Liver (tissue), 9 donors: ENCODE data around the gene IQGAP2. TPM values are rescaled to one million over a fixed set of nuclear protein-coding genes. Genes with fewer than 3 reads are reported as not detected.
A peak's percentile ranks its signal among the peaks of the same experiment; 100 is the strongest.

Experiments
- DNase-seq: peaks from one replicate; pipeline ENCODE4 v3.0.0-alpha.2; 2017; ENCODE audit warnings: low spot score
- H3K27ac ChIP-seq, 2 donors: one replicate each; pipeline ENCODE4 v1.7.0; 2013; ENCODE audit warnings: inconsistent platforms in 2 of 2, low read length in 2 of 2, control low read depth in 1 of 2, low read depth in 1 of 2, mild to moderate bottlenecking in 1 of 2
- H3K27me3 ChIP-seq, 4 donors: one replicate each; pipeline versions ENCODE4 v1.6.1 to v1.7.0; 2013; ENCODE audit warnings: low read length in 3 of 4, inconsistent platforms in 1 of 4, mild to moderate bottlenecking in 1 of 4, moderate library complexity in 1 of 4; ENCODE audit not compliant: control insufficient read depth in 4 of 4, insufficient read depth in 4 of 4
- H3K36me3 ChIP-seq, 4 donors: one replicate each; pipeline versions ENCODE4 v1.6.1 to v1.7.0; 2013; ENCODE audit warnings: low read length in 3 of 4, mild to moderate bottlenecking in 3 of 4, low read depth in 1 of 4, moderate library complexity in 1 of 4; ENCODE audit not compliant: control insufficient read depth in 4 of 4, insufficient read depth in 3 of 4
- H3K4me1 ChIP-seq, 4 donors: one replicate each; pipeline versions ENCODE4 v1.6.1 to v1.7.0; 2013; ENCODE audit warnings: low read length in 3 of 4, mild to moderate bottlenecking in 3 of 4, moderate library complexity in 1 of 4; ENCODE audit not compliant: control insufficient read depth in 4 of 4, insufficient read depth in 4 of 4
- H3K4me3 ChIP-seq, 3 donors: one replicate each; pipeline versions ENCODE4 v1.6.1 to v1.7.0; 2013; ENCODE audit warnings: low read length in 3 of 3, control low read depth in 1 of 3, low read depth in 1 of 3, mild to moderate bottlenecking in 1 of 3
- H3K9ac ChIP-seq, 2 donors: one replicate each; pipeline ENCODE4 v1.7.0; 2013; ENCODE audit warnings: low read length in 2 of 2, mild to moderate bottlenecking in 2 of 2, moderate library complexity in 2 of 2, control low read depth in 1 of 2, low read depth in 1 of 2
- H3K9me3 ChIP-seq, 4 donors: one replicate each; pipeline versions ENCODE4 v1.6.1 to v1.7.0; 2013; ENCODE audit warnings: low read length in 3 of 4; ENCODE audit not compliant: control insufficient read depth in 4 of 4
- FOXA1 ChIP-seq: IDR thresholded peaks from 2 replicates; pipeline ENCODE4 v1.6.1; 2016; ENCODE audit warnings: antibody characterized with exemption
- FOXA2 ChIP-seq: IDR thresholded peaks from 2 replicates; pipeline ENCODE4 v1.6.1; 2016; ENCODE audit warnings: antibody characterized with exemption
- GABPA ChIP-seq, 2 donors: IDR thresholded peaks in 1 of 2; conservative IDR thresholded peaks in 1 of 2; 2 replicates each; pipeline ENCODE4 v1.6.1; 2016; ENCODE audit warnings: antibody characterized with exemption in 2 of 2, mild to moderate bottlenecking in 1 of 2, moderate library complexity in 1 of 2
- HNF4A ChIP-seq, 2 donors: conservative IDR thresholded peaks; 2 replicates each; pipeline ENCODE4 v1.6.1; 2016; ENCODE audit warnings: antibody characterized with exemption in 2 of 2, mild to moderate bottlenecking in 2 of 2
- HNF4G ChIP-seq: IDR thresholded peaks from 2 replicates; pipeline ENCODE4 v1.6.1; 2016; ENCODE audit warnings: antibody characterized with exemption
- NR2F2 ChIP-seq: IDR thresholded peaks from 2 replicates; pipeline ENCODE4 v1.6.1; 2016; ENCODE audit warnings: antibody characterized with exemption
- RAD21 ChIP-seq, 2 donors: IDR thresholded peaks; 2 replicates each; pipeline ENCODE4 v1.6.1; 2016; ENCODE audit warnings: antibody characterized with exemption in 2 of 2, mild to moderate bottlenecking in 2 of 2
- REST ChIP-seq: IDR thresholded peaks from 2 replicates; pipeline ENCODE4 v1.6.1; 2016; ENCODE audit warnings: antibody characterized with exemption, mild to moderate bottlenecking
- RXRA ChIP-seq, 2 donors: IDR thresholded peaks; 2 replicates each; pipeline ENCODE4 v1.6.1; 2017 to 2018; ENCODE audit warnings: antibody characterized with exemption in 2 of 2, mild to moderate bottlenecking in 1 of 2
- YY1 ChIP-seq: IDR thresholded peaks from 2 replicates; pipeline ENCODE4 v1.6.1; 2016; ENCODE audit warnings: antibody characterized with exemption, mild to moderate bottlenecking
- WGBS: extraction: QIAGEN DNeasy Blood & Tissue Kit; methylation state at CpG from one replicate; pipeline ENCODE4 v1.1.7; 2013; 5-methylcytosine and 5-hydroxymethylcytosine counted together
- polyA plus RNA-seq, 2 donors: library from polyadenylated mRNA; stranded (reverse) in 1 of 2; unstranded in 1 of 2; fragments of 200-250 nt in 1 of 2; fragments of >200 nt in 1 of 2; fragmentation: Nextera tagmentation in 1 of 2; extraction: Ambion mirVana in 1 of 2; gene quantifications; one replicate each; pipeline versions ENCODE4 v1.2.1 to v1.2.3, GENCODE V29; 2013 to 2015
- total RNA-seq, 2 donors: library from RNA; depleted of rRNA; stranded (reverse); fragments of >200 nt; gene quantifications; one replicate each; pipeline ENCODE4 v1.2.3, GENCODE V29; 2014
- donor health status: healthy.
- donor health status: healthy.
- donor health status: healthy.
- donor health status: healthy.
- donor health status: healthy.

IQGAP2 gene
- total and polyA plus RNA-seq, 4 donors: 41.5 to 205 (median 102) TPM

DNA sequence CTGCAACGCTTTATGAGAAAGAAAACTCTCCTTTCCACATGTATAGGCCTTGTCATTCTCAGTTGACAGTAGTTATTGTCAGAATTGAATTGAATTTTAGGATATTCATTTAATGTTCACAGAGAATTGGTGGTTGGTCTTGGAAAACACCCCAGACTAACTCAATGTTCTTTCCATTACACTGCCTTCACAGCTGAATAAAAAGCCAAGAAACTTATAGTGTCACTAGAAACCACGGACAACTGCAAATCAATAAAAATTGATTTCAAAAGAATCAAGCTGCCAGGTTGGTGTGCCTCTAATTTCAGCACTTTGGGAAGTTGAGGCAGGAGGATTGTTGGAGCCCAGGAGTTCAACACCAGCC is 38.9 kb upstream of the IQGAP2 start:
- Histone ChIP-seq H3K9ac (no peak overlapping the region), H3K27me3 (no peaks in the 10 kb centered on the region), H3K4me1 (peaks cover 0 to 10% (median 3%) of the 10 kb centered on the region in 4 donors), H3K27ac (no peak overlapping the region), H3K36me3 (no peaks in the 10 kb centered on the region), H3K9me3 (no peaks in the 10 kb centered on the region), H3K4me3 (peak overlapping the region in 1 of 3 donors; percentile 15)
- no peak for DNase-seq
- 49% methylated on average over 2 of the region's 2 CpGs for WGBS
- peak in 1 of 2 donors; percentile 0 for TF ChIP-seq RAD21 (IDR thresholded peaks at IDR 0.05)
- no peak for TF ChIP-seq FOXA2

DNA sequence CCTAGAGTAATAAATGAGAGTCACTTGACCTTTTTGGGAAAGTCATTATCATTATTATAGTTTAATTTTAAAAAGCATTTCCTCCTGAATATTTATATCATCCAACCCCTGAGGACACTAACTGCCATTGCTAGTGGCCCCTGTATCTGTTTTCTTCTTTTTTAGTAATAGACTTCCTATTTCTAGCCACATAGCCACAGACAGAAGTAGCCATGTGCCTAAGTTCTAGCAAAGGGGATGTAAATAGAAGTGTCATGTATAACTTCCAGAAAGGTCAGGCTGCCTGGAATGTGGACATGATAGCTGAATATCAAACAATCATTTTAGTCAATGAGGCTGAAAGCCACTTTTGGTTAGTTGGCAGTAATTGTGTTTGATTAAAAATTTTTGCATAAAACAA is 37.5 kb upstream of the IQGAP2 start:
- Histone ChIP-seq H3K4me1 (peaks cover 0 to 10% (median 3%) of the 10 kb centered on the region in 4 donors), H3K9me3 (no peaks in the 10 kb centered on the region), H3K27ac (no peak overlapping the region), H3K4me3 (no peak overlapping the region), H3K9ac (no peak overlapping the region), H3K27me3 (no peaks in the 10 kb centered on the region), H3K36me3 (no peaks in the 10 kb centered on the region)
- DNase-seq: no peak
- no peak for TF ChIP-seq REST
- no peak for TF ChIP-seq GABPA (IDR thresholded peaks at IDR 0.05 in 1 of 2, conservative IDR thresholded peaks at IDR 0.05 in 1 of 2)

DNA sequence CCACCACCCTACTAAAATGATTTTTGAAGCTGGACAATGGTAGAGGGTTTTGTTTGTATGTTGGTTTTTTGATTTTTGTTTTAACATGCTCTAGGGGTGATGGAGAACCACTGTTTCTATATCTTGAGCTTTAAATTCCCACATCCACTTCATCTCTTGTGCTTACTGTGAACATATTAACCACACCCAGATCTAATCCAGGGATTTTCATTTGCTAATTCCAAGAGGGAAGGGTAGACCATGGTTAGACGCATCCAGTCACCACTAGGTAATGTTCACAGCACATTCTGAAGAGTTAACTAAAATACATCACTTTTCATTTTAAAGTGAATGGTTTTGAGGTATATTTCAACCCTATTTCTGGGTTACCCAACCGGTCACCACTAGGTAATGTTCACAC is 36.5 kb upstream of the IQGAP2 start:
- H3K4me1 ChIP-seq: peaks cover 0 to 10% (median 3%) of the 10 kb centered on the region in 4 donors
- H3K27me3 ChIP-seq: no peaks in the 10 kb centered on the region
- no peak for TF ChIP-seq HNF4A (conservative IDR thresholded peaks at IDR 0.05)
- no peak for TF ChIP-seq YY1
- TF ChIP-seq RAD21 (IDR thresholded peaks at IDR 0.05): no peak
- no peak for TF ChIP-seq RXRA (IDR thresholded peaks at IDR 0.05)
- no peak for TF ChIP-seq HNF4G
- TF ChIP-seq FOXA1: no peak
- TF ChIP-seq NR2F2: no peak
- no peak for TF ChIP-seq REST
- TF ChIP-seq GABPA (IDR thresholded peaks at IDR 0.05 in 1 of 2, conservative IDR thresholded peaks at IDR 0.05 in 1 of 2): no peak
- DNase-seq: no peak
- 94% methylated on average over 2 of the region's 2 CpGs for WGBS
- no peak overlapping the region for H3K9ac ChIP-seq
- H3K4me3 ChIP-seq: no peak overlapping the region
- no peaks in the 10 kb centered on the region for H3K36me3 ChIP-seq
- H3K9me3 ChIP-seq: no peaks in the 10 kb centered on the region
- H3K27ac ChIP-seq: no peak overlapping the region
